GM19397 (cell line): ENCODE results near the gene P2RX6.
"Not testable (repeated sequence)": the region's sequence is repeated elsewhere in the genome, so short reads cannot be mapped to it uniquely, and the experiment has no call there.

Source experiments
- ATAC-seq: cut with Tn5 transposase; IDR thresholded peaks from one replicate; pipeline ENCODE4 v1.9.1; 2021; ENCODE audit warnings: mild to moderate bottlenecking, moderate library complexity; ENCODE audit not compliant: unreplicated experiment

The P2RX6 gene

GRCh38 chr22:21030621-21031544, 15.9 kb downstream of the P2RX6 start:
- no peak for ATAC-seq

GRCh38 chr22:21031545-21032036, 16.6 kb downstream of the P2RX6 start:
- no peak for ATAC-seq

GRCh38 chr22:21032037-21032867, 17.3 kb downstream of the P2RX6 start, which contains the start of gene SLC7A4:
Gene SLC7A4 (minus strand): TSS chr22:21032561. CDS start chr22:21031812, 749 bp downstream.
- ATAC-seq = no peak

GRCh38 chr22:21032868-21033688, 18.1 kb downstream of the P2RX6 start:
- no peak for ATAC-seq

- no peak for ATAC-seq
These were observed 18.9 kb downstream of the P2RX6 start for GRCh38 chr22:21033895-21034294.

- no peak for ATAC-seq
These were observed 20.0 kb downstream of the P2RX6 start for GRCh38 chr22:21034989-21035388.

- ATAC-seq = no peak
These were observed 23.4 kb downstream of the P2RX6 start for GRCh38 chr22:21038405-21038804.

GRCh38 chr22:21039158-21039557, 24.2 kb downstream of the P2RX6 start:
- not testable (repeated sequence) for ATAC-seq

GRCh38 chr22:21041937-21042336, 27.0 kb downstream of the P2RX6 start:
- no peak for ATAC-seq

- ATAC-seq = no peak
These were observed 28.3 kb downstream of the P2RX6 start for GRCh38 chr22:21042978-21043859.

- no peak for ATAC-seq
These were observed 29.0 kb downstream of the P2RX6 start for GRCh38 chr22:21043860-21044535.

GRCh38 chr22:21044931-21045584, 30.1 kb downstream of the P2RX6 start:
- ATAC-seq = no peak

- ATAC-seq = peak; percentile 84
These were observed 30.8 kb downstream of the P2RX6 start, which contains the start of gene LRRC74B for GRCh38 chr22:21045585-21046294. Gene LRRC74B (plus strand): TSS chr22:21045946. CDS start chr22:21045987, 41 bp downstream.

- no peak for ATAC-seq
These were observed 32.2 kb downstream of the P2RX6 start for GRCh38 chr22:21047035-21047661.

- ATAC-seq = no peak
These were observed 32.8 kb downstream of the P2RX6 start for GRCh38 chr22:21047730-21048129.

GRCh38 chr22:21048448-21048847, 33.5 kb downstream of the P2RX6 start:
- not testable (repeated sequence) for ATAC-seq

- not testable (repeated sequence) for ATAC-seq
These were observed 34.0 kb downstream of the P2RX6 start for GRCh38 chr22:21048965-21049364.
